Heart left ventricle (tissue), 16 donors: ENCODE measurements around the gene COL26A1. TPM values are rescaled to one million over a fixed set of nuclear protein-coding genes. Genes with fewer than 3 reads are reported as not detected.

Experiments
- ATAC-seq, 4 donors: fragments of 200-7000 bp; cut with Tn5 transposase; one replicate each; pipeline ENCODE4 v1.9.1; 2020 to 2022; ENCODE audit warnings: moderate library complexity in 4 of 4, mild to moderate bottlenecking in 3 of 4, moderate number of reproducible peaks in 1 of 4
- DNase-seq, 5 donors: peaks; one replicate each; pipeline ENCODE4 v3.0.0-alpha.2; 2020
- H3K27ac ChIP-seq, 12 donors: fragments of 200-600 bp; sonication (generic) in 4 of 12; one replicate each; pipeline versions ENCODE4 v1.5.0 to v1.8.0; 2016 to 2022; ENCODE audit warnings: mild to moderate bottlenecking in 2 of 12
- H3K27me3 ChIP-seq, 9 donors: fragments of 200-600 bp; sonication (generic) in 2 of 9; one replicate each; pipeline versions ENCODE4 v1.5.1 to v1.8.0; 2016 to 2022; ENCODE audit warnings: mild to moderate bottlenecking in 3 of 9
- H3K36me3 ChIP-seq, 9 donors: fragments of 200-600 bp; sonication (generic) in 2 of 9; one replicate each; pipeline versions ENCODE4 v1.5.0 to v1.8.0; 2018 to 2022; ENCODE audit warnings: mild to moderate bottlenecking in 2 of 9
- H3K4me1 ChIP-seq, 12 donors: fragments of 200-600 bp; sonication (generic) in 4 of 12; one replicate each; pipeline versions ENCODE4 v1.5.0 to v1.8.0; 2016 to 2022; ENCODE audit warnings: mild to moderate bottlenecking in 3 of 12
- H3K4me3 ChIP-seq, 12 donors: fragments of 200-600 bp; sonication (generic) in 4 of 12; one replicate each; pipeline versions ENCODE4 v1.5.0 to v1.8.0; 2017 to 2022; ENCODE audit warnings: mild to moderate bottlenecking in 9 of 12, moderate library complexity in 4 of 12
- H3K9me3 ChIP-seq, 12 donors: fragments of 200-600 bp; sonication (generic) in 4 of 12; one replicate each; pipeline versions ENCODE4 v1.5.0 to v1.8.0; 2016 to 2022; ENCODE audit warnings: mild to moderate bottlenecking in 1 of 12
- CTCF ChIP-seq, 12 donors: fragments of 200-600 bp; sonication (generic) in 4 of 12; IDR thresholded peaks; one replicate each; pipeline versions ENCODE4 v1.5.0 to v1.8.0; 2018 to 2022; ENCODE audit warnings: antibody characterized with exemption in 12 of 12, mild to moderate bottlenecking in 5 of 12
- POLR2A ChIP-seq, 2 donors: fragments of 450-650 bp; IDR thresholded peaks; one replicate each; pipeline ENCODE4 v1.6.1; 2017; ENCODE audit warnings: antibody characterized with exemption in 2 of 2, mild to moderate bottlenecking in 2 of 2, moderate library complexity in 2 of 2
- whole genome bisulfite sequencing, 4 donors: extraction: QIAGEN DNeasy Blood & Tissue Kit in 2 of 4; methylation state at CpG; one replicate each; pipeline versions ENCODE4 v1.1.5 to v1.1.7; 2013 to 2018; 5-methylcytosine and 5-hydroxymethylcytosine counted together
- intact Hi-C, 10 donors: fragments of 100-400 bp; cut with DNase I; formaldehyde crosslinking; loops; one replicate each; pipeline versions ENCODE4 v1.11.1 to v1.14.2; 2022
- polyA plus RNA-seq, 2 donors: library from polyadenylated mRNA; stranded (reverse); fragments of 200-250 nt; gene quantifications; one replicate each; pipeline ENCODE4 v1.2.3, GENCODE V29; 2013
- total RNA-seq, 9 donors: library from RNA; depleted of rRNA in 2 of 9; stranded (reverse); fragments of >200 nt in 2 of 9; fragmentation: NEBNext Ultra II Directional in 3 of 9; extraction: Animal tissue kit (Norgen Biotek cat#: 25700) in 3 of 9; gene quantifications; one replicate each; pipeline versions ENCODE4 v1.1.0 to v1.2.4, GENCODE V29; 2016 to 2023
- donor health status: ischemic (EF 13 %, LVEDD 7.1; RV severe dilation, severe dysfunction).
- donor health status: healthy with polysubstance abuse.
- donor health status: DM: no; HTN: yes; CAD: no.
- donor health status: DM: no; HTN: no; CAD: no.
- donor health status: ischemic (EF 25% LVEDD 6.9; RV normal size, moderate dysfunction).
- donor health status: ischemic (EF 25% LVEDD 5.7; RV mildly dilated, moderate dysfunction).
- donor health status: healthy.
- donor health status: DM: yes; HTN: yes; CAD: no.
- donor health status: ischemic (EF 35%, LVEDD 5.7; RV mildly dilated, moderate dysfunction).
- donor health status: nonischemic (EF 11% LVEDD 7.7; RV severe dilation, severe dysfunction).
- donor health status: DM: yes; HTN: yes; CAD: no.
- donor health status: PGD.
- donor health status: ischemic (EF 29% LVEDD 5.4; RV normal size, mild dysfunction).
- donor health status: nonischemic (EF 23%, LVEDD 6.1; RV moderate dilation, normal function).

The COL26A1 gene
- total and polyA plus RNA-seq, 11 donors: 0.08 to 2.1 TPM; not detected in 9

- intact Hi-C loops: no loop called here
- DNase-seq (no peak), ATAC-seq (no peak)
- H3K27ac ChIP-seq: no peak overlapping the region
- H3K9me3 ChIP-seq: peaks cover 0 to 7% (median 1%) of the 10 kb centered on the region in 12 donors
- no peaks in the 10 kb centered on the region for H3K36me3 ChIP-seq
- H3K4me3 ChIP-seq: no peak overlapping the region
- H3K27me3 ChIP-seq: no peaks in the 10 kb centered on the region
- H3K4me1 ChIP-seq: peaks cover 0 to 7% (median 0%) of the 10 kb centered on the region in 12 donors
- WGBS, 4 donors: 72 to 93% (median 85%) methylated on average over 4 of the region's 4 CpGs
- TF ChIP-seq CTCF (IDR thresholded peaks at IDR 0.05) (no peak), POLR2A (IDR thresholded peaks at IDR 0.05) (no peak)
These were observed 166.9 kb downstream of the COL26A1 start for GRCh38 chr7:101529560-101529959.

- H3K4me1 ChIP-seq: peaks cover 0 to 22% (median 0%) of the 10 kb centered on the region in 12 donors
- intact Hi-C loops: loop anchor here in 1 of 10 donors (10.0 kb wide), 1 partner anchor 167 kb away; the partner anchor contains the start of gene COL26A1
- no peaks in the 10 kb centered on the region for H3K36me3 ChIP-seq
- no peaks in the 10 kb centered on the region for H3K27me3 ChIP-seq
- DNase-seq (no peak), ATAC-seq (no peak)
- peaks cover 0 to 5% (median 0%) of the 10 kb centered on the region in 12 donors for H3K9me3 ChIP-seq
- 78 to 83% (median 80%) methylated on average over 16 of the region's 16 CpGs for WGBS, 4 donors
- H3K27ac ChIP-seq: no peak overlapping the region
- no peak for TF ChIP-seq POLR2A (IDR thresholded peaks at IDR 0.05)
- TF ChIP-seq CTCF (IDR thresholded peaks at IDR 0.05): no peak
- no peak overlapping the region for H3K4me3 ChIP-seq
These were observed 169.2 kb downstream of the COL26A1 start for GRCh38 chr7:101531726-101532357.

GRCh38 chr7:101532400-101533102 lies 169.9 kb downstream of the COL26A1 start:
- Histone ChIP-seq H3K4me3 (no peak overlapping the region), H3K27me3 (no peaks in the 10 kb centered on the region), H3K27ac (no peak overlapping the region), H3K4me1 (peaks cover 0 to 22% (median 0%) of the 10 kb centered on the region in 12 donors), H3K36me3 (no peaks in the 10 kb centered on the region), H3K9me3 (peaks cover 0 to 5% (median 0%) of the 10 kb centered on the region in 12 donors)
- 91 to 95% (median 93%) methylated on average over 4 of the region's 4 CpGs for WGBS, 4 donors
- ATAC-seq (no peak), DNase-seq (no peak)
- TF ChIP-seq CTCF (IDR thresholded peaks at IDR 0.05) (no peak), POLR2A (IDR thresholded peaks at IDR 0.05) (no peak)
- intact Hi-C loops: loop anchor here in 1 of 10 donors (10.0 kb wide), 1 partner anchor 168 kb away; the partner anchor contains the start of gene COL26A1

GRCh38 chr7:101533103-101533465 lies 170.4 kb downstream of the COL26A1 start:
- no peaks in the 10 kb centered on the region for H3K36me3 ChIP-seq
- peaks cover 0 to 5% (median 0%) of the 10 kb centered on the region in 12 donors for H3K9me3 ChIP-seq
- peaks cover 0 to 18% (median 0%) of the 10 kb centered on the region in 12 donors for H3K4me1 ChIP-seq
- 74 to 91% (median 85%) methylated on average over 3 to 7 of the region's 7 CpGs for WGBS, 4 donors
- no peak overlapping the region for H3K4me3 ChIP-seq
- H3K27ac ChIP-seq: no peak overlapping the region
- no peaks in the 10 kb centered on the region for H3K27me3 ChIP-seq
- intact Hi-C loops: loop anchor here in 1 of 10 donors (10.0 kb wide), 1 partner anchor 168 kb away; the partner anchor contains the start of gene COL26A1
- ATAC-seq: no peak
- no peak for TF ChIP-seq POLR2A (IDR thresholded peaks at IDR 0.05)
- DNase-seq: peak in 1 of 5 donors; percentile 63
